Stomach (tissue), 4 donors: ENCODE results near the gene ORC1.

ENCODE experiments used
- CTCF ChIP-seq, 7 experiments: fragments of 450-650 bp in 4 of 7; fragments of 200-600 bp in 3 of 7; sonication (generic) in 3 of 7; IDR thresholded peaks; one replicate each; pipeline ENCODE4 v1.5.1; 2016 to 2019; ENCODE audit warnings: antibody characterized with exemption in 7 of 7, control low read depth in 2 of 7, mild to moderate bottlenecking in 1 of 7
- EP300 ChIP-seq: sonication (generic); formaldehyde crosslinking; IDR thresholded peaks from one replicate; pipeline ENCODE4 v1.6.1; 2017; ENCODE audit warnings: antibody characterized with exemption
- POLR2A ChIP-seq, 4 donors: fragments of 450-650 bp; IDR thresholded peaks; one replicate each; pipeline ENCODE4 v1.6.1; 2016; ENCODE audit warnings: antibody characterized with exemption in 4 of 4, control low read depth in 2 of 4, mild to moderate bottlenecking in 1 of 4, moderate library complexity in 1 of 4
- POLR2AphosphoS5 ChIP-seq, 3 donors: sonication (generic); formaldehyde crosslinking; IDR thresholded peaks; one replicate each; pipeline ENCODE4 v1.6.1; 2016; ENCODE audit warnings: antibody characterized with exemption in 3 of 3

- no peak for TF ChIP-seq POLR2AphosphoS5 (IDR thresholded peaks at IDR 0.05)
- no peak for TF ChIP-seq POLR2A (IDR thresholded peaks at IDR 0.05)
- TF ChIP-seq CTCF (IDR thresholded peaks at IDR 0.05) = no peak
- no peak for TF ChIP-seq EP300
These were observed 35.8 kb upstream of the ORC1 start for GRCh38 chr1:52439976-52440375.
